ENCODE results near the gene PCNX2. TPM values are rescaled to one million over a fixed set of nuclear protein-coding genes. Genes with fewer than 3 reads are reported as not detected.

The PCNX2 gene, protein sequence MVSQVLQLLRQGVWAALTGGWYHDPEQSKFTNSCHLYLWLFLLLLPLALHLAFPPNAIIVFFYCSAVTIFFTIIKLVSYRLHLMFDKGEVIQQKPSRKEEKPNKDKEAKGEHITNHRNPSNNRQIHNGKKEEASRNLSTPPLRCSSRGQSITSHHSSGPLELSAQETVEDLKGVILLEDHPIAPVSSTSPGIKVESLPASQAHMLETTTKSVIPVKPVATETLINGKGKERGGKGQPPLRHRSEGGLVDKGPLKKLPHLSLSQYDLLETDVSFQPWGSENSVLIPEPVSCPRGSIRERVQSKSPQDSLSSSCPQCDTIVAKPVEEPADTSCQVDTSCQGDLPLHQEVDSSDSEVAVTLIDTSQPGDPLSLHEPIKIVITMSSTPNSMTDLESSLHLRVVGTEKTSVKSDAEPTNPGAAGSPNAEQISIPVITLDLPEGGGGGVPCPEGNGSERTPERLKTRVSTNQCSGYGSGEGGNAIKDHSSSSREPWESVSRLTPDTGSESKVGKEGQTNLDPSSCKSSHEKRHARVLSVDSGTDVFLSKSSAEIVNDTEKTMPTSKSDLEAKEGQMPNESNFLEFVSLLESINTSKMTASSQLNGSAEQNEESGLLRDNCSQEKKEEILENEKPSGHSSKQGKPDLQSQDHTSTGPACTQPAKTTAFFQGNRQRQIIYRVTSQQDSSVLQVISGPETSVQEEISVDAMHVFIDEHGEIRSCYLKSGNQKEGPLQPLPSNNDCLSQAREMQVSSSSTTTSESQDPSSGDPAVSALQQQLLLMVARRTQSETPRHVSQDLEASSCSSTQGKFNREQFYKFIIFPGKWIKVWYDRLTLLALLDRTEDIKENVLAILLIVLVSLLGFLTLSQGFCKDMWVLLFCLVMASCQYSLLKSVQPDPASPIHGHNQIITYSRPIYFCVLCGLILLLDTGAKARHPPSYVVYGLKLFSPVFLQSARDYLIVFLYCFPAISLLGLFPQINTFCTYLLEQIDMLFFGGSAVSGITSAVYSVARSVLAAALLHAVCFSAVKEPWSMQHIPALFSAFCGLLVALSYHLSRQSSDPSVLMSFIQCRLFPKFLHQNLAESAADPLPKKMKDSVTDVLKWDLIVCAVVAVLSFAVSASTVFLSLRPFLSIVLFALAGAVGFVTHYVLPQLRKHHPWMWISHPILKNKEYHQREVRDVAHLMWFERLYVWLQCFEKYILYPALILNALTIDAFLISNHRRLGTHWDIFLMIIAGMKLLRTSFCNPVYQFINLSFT (N-terminal part only)
- 23.9 TPM for polyA plus RNA-seq (2013, experiment 1 of 2)
- 28.3 TPM for polyA plus RNA-seq (2013, experiment 2 of 2)

- Histone ChIP-seq H3K27ac (ENCODE audit: low read depth, low read length) (peak within 1 kb of the TSS; percentile 91), H3K27me3 (ENCODE audit: insufficient read depth, low read length) (no peaks in the 10 kb centered on the region), H3K9me3 (ENCODE audit: insufficient read depth, low read depth, low read length) (no peaks in the 10 kb centered on the region), H3K36me3 (ENCODE audit: insufficient read depth, low read length) (0 out of 2 replicates have a peak, but pooled peaks cover 4% of the 10 kb centered on the region), H3K9ac (ENCODE audit: low read depth, low read length) (peak within 1 kb of the TSS; percentile 88), H3K4me1 (ENCODE audit: insufficient read depth, low read length) (peaks cover 73% of the 10 kb centered on the region), H3K4me3 (ENCODE audit: low read length) (peak within 1 kb of the TSS; percentile 96)
- under 1% methylated on average over 54 of the region's 54 CpGs for WGBS
These were observed at the start of gene PCNX2 for GRCh38 chr1:233295237-233295974. TSS of gene PCNX2 (minus strand) at chr1:233295725. CDS start at chr1:233295478, 247 bp downstream.

DNA sequence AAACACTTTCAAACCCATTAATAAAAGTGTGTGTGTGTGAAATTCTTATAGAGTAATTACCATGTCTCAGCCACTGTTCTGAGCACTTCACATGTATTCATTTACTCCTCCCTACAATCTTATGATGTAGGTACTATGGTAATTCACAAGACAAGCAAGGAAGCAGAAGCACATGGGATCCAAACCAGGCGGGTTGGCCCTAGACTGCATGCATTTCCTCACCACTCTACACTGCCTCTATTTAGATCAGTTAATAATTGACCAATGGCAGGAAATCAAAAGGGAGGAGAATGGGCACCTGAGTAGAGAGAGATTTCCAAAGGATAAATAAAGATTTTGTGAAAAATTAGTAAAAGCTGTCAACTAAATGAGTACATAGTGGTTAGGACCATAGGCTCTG is 47.7 kb upstream of the PCNX2 start:
- Histone ChIP-seq H3K4me3 (ENCODE audit: low read length) (no peak overlapping the region), H3K36me3 (ENCODE audit: insufficient read depth, low read length) (peaks cover 4% of the 10 kb centered on the region; the same call in 1 of the 2 replicates), H3K27ac (ENCODE audit: low read depth, low read length) (no peak overlapping the region), H3K9ac (ENCODE audit: low read depth, low read length) (no peak overlapping the region), H3K27me3 (ENCODE audit: insufficient read depth, low read length) (no peaks in the 10 kb centered on the region), H3K9me3 (ENCODE audit: insufficient read depth, low read depth, low read length) (no peaks in the 10 kb centered on the region), H3K4me1 (ENCODE audit: insufficient read depth, low read length) (peaks cover 16% of the 10 kb centered on the region)
- no CpG with 5 or more reads among the region's 1 CpG for WGBS

- peaks cover 20% of the 10 kb centered on the region for H3K4me1 ChIP-seq (ENCODE audit: insufficient read depth, low read length)
- H3K27me3 ChIP-seq (ENCODE audit: insufficient read depth, low read length): no peaks in the 10 kb centered on the region
- no peak overlapping the region for H3K27ac ChIP-seq (ENCODE audit: low read depth, low read length)
- no peak overlapping the region for H3K4me3 ChIP-seq (ENCODE audit: low read length)
- peaks cover under 1% of the 10 kb centered on the region; the same call in 1 of the 2 replicates for H3K36me3 ChIP-seq (ENCODE audit: insufficient read depth, low read length)
- no peak overlapping the region for H3K9ac ChIP-seq (ENCODE audit: low read depth, low read length)
- no peaks in the 10 kb centered on the region for H3K9me3 ChIP-seq (ENCODE audit: insufficient read depth, low read depth, low read length)
These were observed 46.6 kb upstream of the PCNX2 start for GRCh38 chr1:233342086-233342485.

DNA sequence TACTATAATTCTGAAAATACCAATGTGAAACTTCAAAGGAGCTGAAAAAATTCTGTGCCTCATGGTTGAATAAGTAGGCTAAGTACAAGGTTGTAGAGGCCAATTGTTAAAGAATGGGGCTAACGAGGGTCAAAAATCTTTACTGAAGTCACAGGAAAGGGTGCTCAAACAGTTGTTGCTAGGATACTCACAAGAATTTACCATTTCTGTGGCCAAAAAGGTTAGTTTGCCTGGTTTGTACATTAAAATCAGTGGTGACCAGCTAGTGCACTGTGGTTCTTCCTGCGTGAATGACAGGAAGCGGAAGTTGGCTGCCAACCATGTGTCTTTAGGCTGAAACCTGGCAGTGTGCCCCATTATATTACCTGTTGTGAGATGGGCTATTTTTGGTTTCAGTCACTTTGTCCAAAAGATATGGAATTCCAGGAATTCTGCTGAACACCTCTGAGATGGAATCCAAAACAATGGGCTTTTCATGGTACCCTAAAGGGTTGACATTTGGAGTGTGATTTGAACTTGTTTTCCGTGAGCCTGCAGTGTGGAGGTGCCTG is 45.5 kb upstream of the PCNX2 start:
- Histone ChIP-seq H3K27me3 (ENCODE audit: insufficient read depth, low read length) (no peaks in the 10 kb centered on the region), H3K27ac (ENCODE audit: low read depth, low read length) (no peak overlapping the region), H3K9me3 (ENCODE audit: insufficient read depth, low read depth, low read length) (no peaks in the 10 kb centered on the region), H3K4me3 (ENCODE audit: low read length) (no peak overlapping the region), H3K4me1 (ENCODE audit: insufficient read depth, low read length) (peaks cover 20% of the 10 kb centered on the region), H3K9ac (ENCODE audit: low read depth, low read length) (no peak overlapping the region), H3K36me3 (ENCODE audit: insufficient read depth, low read length) (no peaks in the 10 kb centered on the region)
- WGBS: 89% methylated on average over 4 of the region's 4 CpGs

DNA sequence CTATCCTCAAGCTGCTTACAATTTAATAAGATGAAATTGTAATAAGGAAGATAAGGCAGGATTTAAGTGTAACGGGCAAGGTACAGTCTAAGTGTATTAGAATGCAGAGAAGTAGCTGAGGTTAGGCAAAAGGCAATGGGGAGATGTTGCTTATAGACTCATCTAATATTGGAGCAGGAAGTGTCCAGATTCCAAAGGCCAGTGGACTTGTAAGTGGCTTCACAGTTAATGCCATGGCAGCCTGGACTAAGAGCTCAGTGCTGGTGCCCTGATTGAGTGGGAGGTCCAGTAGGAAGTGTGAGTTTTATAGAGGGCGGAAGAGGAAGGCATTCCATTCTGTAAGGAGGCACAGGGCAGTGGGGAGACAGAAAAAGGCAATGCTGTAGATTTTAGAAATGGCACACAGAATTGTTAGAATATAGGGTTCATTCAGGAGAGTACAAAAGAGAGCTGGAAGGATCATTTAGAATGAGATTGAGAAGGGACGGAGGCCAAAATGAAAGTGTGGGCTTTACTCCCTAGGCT is 44.6 kb upstream of the PCNX2 start:
- Histone ChIP-seq H3K9ac (ENCODE audit: low read depth, low read length) (no peak overlapping the region), H3K27me3 (ENCODE audit: insufficient read depth, low read length) (no peaks in the 10 kb centered on the region), H3K4me1 (ENCODE audit: insufficient read depth, low read length) (peaks cover 20% of the 10 kb centered on the region), H3K9me3 (ENCODE audit: insufficient read depth, low read depth, low read length) (no peaks in the 10 kb centered on the region), H3K4me3 (ENCODE audit: low read length) (no peak overlapping the region), H3K36me3 (ENCODE audit: insufficient read depth, low read length) (no peaks in the 10 kb centered on the region), H3K27ac (ENCODE audit: low read depth, low read length) (no peak overlapping the region)
- whole genome bisulfite sequencing: 90% methylated on average over 3 of the region's 3 CpGs

DNA sequence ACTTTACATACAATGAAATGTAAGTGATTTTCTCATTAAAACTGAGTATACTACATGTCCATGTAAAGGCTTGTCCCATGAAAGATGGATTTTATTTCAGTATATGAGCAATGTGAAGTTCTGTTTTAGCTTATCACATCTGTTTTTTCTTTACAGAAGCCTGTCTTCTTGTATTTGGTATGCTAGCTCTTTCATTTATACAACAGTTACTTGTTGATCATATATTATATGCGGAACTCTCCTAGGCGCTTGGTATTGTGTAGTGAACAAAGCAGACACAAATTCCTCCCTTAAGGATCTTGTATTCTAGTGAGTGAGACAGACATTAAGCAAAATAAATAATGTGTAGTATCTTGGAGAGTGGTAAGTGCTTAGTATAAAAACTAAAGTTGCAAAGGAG is 42.6 kb upstream of the PCNX2 start:
- H3K27ac ChIP-seq (ENCODE audit: low read depth, low read length): no peak overlapping the region
- H3K27me3 ChIP-seq (ENCODE audit: insufficient read depth, low read length): no peaks in the 10 kb centered on the region
- WGBS: 100% methylated on average over 1 of the region's 2 CpGs
- H3K9ac ChIP-seq (ENCODE audit: low read depth, low read length): no peak overlapping the region
- H3K4me1 ChIP-seq (ENCODE audit: insufficient read depth, low read length): peaks cover 20% of the 10 kb centered on the region
- no peaks in the 10 kb centered on the region for H3K36me3 ChIP-seq (ENCODE audit: insufficient read depth, low read length)
- no peaks in the 10 kb centered on the region for H3K9me3 ChIP-seq (ENCODE audit: insufficient read depth, low read depth, low read length)
- H3K4me3 ChIP-seq (ENCODE audit: low read length): no peak overlapping the region

DNA sequence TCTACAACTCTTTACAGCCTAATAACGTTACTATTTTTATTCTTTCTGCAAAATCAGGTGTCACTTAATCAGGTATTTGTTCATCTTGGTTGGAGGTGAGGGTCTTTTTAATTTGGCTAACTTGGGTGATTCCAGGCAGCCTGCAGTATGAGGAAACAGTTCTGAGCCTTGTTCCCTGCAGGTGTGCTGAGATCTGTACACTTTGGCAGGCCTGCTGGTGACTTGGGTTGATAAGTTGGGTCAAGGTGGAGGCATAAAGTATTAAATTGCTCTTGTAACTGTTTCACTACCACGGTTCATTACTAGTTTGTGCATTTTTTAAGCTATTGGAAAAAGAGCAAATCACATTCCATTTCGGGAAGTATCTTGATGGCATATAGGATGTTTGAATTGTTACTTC is 42.0 kb upstream of the PCNX2 start:
- H3K27me3 ChIP-seq (ENCODE audit: insufficient read depth, low read length): no peaks in the 10 kb centered on the region
- 95% methylated on average over 2 of the region's 3 CpGs for WGBS

DNA sequence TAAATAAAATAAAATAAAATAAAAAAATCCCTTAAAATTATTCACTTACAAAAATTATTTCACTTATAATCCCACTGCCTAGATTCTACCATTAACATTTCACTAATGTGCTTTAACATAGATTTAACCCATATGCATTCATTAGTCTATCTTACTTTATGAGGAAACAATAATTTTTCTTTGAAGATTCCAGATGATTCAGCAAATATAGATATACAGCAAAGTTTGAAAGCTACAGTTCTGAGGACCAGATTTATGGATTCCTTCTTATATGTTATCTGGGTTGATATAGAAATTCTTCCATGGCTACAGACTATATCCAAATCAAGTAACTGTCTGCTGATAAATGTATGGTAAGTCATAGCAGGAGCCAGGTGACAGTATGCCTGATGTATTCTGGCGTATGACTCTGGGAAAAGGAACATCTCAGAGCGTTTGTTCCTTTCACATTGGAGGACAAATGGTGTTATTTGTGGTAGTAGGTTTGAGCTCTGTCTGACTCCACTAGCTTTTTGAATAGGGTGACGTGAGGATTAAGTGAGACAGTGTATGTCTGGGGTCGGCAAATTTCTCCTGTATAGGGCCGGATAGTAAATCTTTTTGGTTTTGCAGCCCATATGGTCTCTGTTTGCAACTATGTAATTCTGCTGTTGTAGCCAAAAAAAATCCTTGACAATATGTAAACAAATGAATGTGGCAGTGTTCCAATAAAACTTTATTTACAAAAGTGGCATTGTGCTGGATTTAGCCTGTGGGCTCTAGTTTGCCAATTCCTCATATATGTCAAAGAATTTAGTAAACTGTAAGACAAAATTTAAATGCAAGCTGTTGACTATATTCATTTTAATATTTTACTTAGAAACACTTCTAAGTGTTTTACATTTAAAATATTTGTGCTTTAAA is 41.3 kb upstream of the PCNX2 start:
- no peaks in the 10 kb centered on the region for H3K9me3 ChIP-seq (ENCODE audit: insufficient read depth, low read depth, low read length)
- no peaks in the 10 kb centered on the region for H3K27me3 ChIP-seq (ENCODE audit: insufficient read depth, low read length)
- no peak overlapping the region for H3K4me3 ChIP-seq (ENCODE audit: low read length)
- no peak overlapping the region for H3K9ac ChIP-seq (ENCODE audit: low read depth, low read length)
- 89% methylated on average over 5 of the region's 5 CpGs for WGBS
- no peaks in the 10 kb centered on the region for H3K36me3 ChIP-seq (ENCODE audit: insufficient read depth, low read length)
- peaks cover 21% of the 10 kb centered on the region for H3K4me1 ChIP-seq (ENCODE audit: insufficient read depth, low read length)
- H3K27ac ChIP-seq (ENCODE audit: low read depth, low read length): no peak overlapping the region

More for the DNA sequence above, 42.0 kb upstream of the PCNX2 start:
- peaks cover 20% of the 10 kb centered on the region for H3K4me1 ChIP-seq (ENCODE audit: insufficient read depth, low read length)
- no peak overlapping the region for H3K27ac ChIP-seq (ENCODE audit: low read depth, low read length)
- H3K36me3 ChIP-seq (ENCODE audit: insufficient read depth, low read length): no peaks in the 10 kb centered on the region
- H3K9me3 ChIP-seq (ENCODE audit: insufficient read depth, low read depth, low read length): no peaks in the 10 kb centered on the region
- no peak overlapping the region for H3K9ac ChIP-seq (ENCODE audit: low read depth, low read length)
- no peak overlapping the region for H3K4me3 ChIP-seq (ENCODE audit: low read length)

DNA sequence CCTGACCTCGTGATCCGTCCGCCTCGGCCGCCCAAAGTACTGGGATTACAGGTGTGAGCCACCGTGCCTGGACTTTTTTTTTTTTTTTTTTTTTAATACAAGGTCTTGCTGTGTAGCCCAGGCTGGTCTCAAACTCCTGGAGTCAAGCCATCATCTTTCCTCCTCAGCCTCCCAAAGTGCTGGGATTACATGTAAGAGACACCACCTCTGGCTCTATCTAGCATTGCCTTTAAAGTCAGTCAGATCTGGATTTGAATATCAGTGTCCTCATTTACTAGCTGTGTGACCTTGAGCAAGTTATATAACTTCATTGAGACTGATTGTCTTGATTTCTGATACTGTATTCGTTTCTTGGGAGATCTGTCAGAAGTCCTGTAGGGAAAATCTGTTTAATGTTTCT is 38.6 kb upstream of the PCNX2 start:
- Histone ChIP-seq H3K4me3 (ENCODE audit: low read length) (no peak overlapping the region), H3K36me3 (ENCODE audit: insufficient read depth, low read length) (no peaks in the 10 kb centered on the region), H3K27me3 (ENCODE audit: insufficient read depth, low read length) (peaks cover 16% of the 10 kb centered on the region), H3K27ac (ENCODE audit: low read depth, low read length) (no peak overlapping the region), H3K4me1 (ENCODE audit: insufficient read depth, low read length) (peaks cover 24% of the 10 kb centered on the region), H3K9me3 (ENCODE audit: insufficient read depth, low read depth, low read length) (no peaks in the 10 kb centered on the region), H3K9ac (ENCODE audit: low read depth, low read length) (no peak overlapping the region)
- WGBS: 95% methylated on average over 7 of the region's 7 CpGs
